ENCODE measurements around the gene LAMC2. TPM values are rescaled to one million over a fixed set of nuclear protein-coding genes. Genes with fewer than 3 reads are reported as not detected.

LAMC2 gene
- total RNA-seq, 1 donor from 2014 or later: not detected

DNA sequence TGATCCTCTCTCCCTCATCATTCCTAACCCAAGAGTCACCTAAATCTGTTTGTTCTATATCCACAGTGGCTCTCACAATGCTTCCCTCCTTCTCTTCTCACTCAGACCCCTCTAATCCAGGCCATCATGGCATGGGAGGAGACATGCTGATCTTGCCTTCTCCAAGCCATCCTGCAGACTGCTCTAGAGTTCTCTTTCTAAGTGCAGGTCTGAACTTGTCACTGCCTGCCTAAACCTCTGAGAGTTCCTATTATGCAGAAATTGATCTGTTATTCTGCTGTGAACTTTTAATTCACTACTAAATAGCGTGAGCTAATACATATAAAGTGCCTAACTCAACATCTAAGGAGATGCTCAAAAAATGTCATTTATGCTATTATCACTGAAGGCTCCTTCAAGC is 26.8 kb downstream of the LAMC2 start:
- Mint-ChIP-seq H3K36me3 (ENCODE audit: low read depth) (no peaks in the 10 kb centered on the region), H3K4me1 (no peaks in the 10 kb centered on the region), H3K27me3 (peaks cover 34% of the 10 kb centered on the region), H3K27ac (no peak overlapping the region), H3K4me3 (no peak overlapping the region), H3K9me3 (no peaks in the 10 kb centered on the region)
- ATAC-seq (ENCODE audit: low read depth) (no peak), DNase-seq (no peak)
- ChIA-PET CTCF (no interaction called here), POLR2A (no interaction called here)
- TF ChIP-seq, protein P1, sequence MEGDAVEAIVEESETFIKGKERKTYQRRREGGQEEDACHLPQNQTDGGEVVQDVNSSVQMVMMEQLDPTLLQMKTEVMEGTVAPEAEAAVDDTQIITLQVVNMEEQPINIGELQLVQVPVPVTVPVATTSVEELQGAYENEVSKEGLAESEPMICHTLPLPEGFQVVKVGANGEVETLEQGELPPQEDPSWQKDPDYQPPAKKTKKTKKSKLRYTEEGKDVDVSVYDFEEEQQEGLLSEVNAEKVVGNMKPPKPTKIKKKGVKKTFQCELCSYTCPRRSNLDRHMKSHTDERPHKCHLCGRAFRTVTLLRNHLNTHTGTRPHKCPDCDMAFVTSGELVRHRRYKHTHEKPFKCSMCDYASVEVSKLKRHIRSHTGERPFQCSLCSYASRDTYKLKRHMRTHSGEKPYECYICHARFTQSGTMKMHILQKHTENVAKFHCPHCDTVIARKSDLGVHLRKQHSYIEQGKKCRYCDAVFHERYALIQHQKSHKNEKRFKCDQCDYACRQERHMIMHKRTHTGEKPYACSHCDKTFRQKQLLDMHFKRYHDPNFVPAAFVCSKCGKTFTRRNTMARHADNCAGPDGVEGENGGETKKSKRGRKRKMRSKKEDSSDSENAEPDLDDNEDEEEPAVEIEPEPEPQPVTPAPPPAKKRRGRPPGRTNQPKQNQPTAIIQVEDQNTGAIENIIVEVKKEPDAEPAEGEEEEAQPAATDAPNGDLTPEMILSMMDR (IDR thresholded peaks at IDR 0.05): no peak
- intact Hi-C loops (cut with micrococcal nuclease): no loop called here

DNA sequence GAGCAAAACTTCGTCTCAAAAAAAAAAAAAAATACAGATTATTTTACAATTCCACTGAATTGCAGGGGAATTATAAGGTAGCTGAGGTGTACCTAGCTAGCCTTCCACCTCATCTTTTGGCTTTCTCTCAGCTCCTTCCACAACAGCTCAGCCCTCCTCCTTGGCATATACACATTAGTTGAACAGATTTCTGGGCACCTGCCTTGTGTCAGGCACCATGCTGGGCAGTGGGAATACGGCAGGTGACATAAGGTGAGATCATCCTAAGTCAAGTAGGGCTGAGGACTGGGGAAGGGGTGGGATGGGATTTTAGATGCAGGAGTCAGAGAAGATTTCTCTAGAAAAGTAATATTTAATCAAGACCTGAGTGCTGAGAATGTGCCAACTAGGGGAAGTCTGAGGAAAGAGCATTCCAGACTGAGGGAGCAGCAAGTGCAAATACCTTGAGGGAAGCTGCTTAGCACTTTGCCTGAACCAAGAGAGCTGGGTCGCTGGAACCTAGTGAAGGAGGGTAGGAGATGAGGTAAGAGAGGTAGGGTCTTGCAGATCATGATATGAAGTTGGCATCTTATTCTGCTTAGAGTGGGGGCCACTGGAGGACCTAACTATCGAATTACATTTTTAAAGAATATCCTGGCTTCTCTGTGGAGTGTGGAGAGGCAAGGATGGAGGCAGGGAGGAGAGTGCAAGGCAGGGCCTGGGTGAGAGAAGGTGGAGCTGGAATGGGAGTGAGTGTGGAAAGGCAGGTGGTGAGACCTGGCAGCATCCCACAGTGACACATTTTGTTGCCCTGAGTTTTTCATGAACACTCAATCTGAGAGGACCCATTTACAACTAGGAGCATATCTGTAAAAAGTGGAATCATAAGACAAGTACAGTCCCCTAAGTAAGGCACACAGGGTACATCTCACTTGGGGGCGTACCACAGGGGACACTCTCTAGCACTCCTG is 28.2 kb downstream of the LAMC2 start:
- no peak for ATAC-seq (ENCODE audit: low read depth)
- Mint-ChIP-seq H3K36me3 (ENCODE audit: low read depth) (no peaks in the 10 kb centered on the region), H3K27me3 (peaks cover 34% of the 10 kb centered on the region), H3K9me3 (no peaks in the 10 kb centered on the region), H3K27ac (no peak overlapping the region), H3K4me1 (no peaks in the 10 kb centered on the region), H3K4me3 (no peak overlapping the region)
- intact Hi-C loops (cut with micrococcal nuclease): no loop called here
- no peak for DNase-seq
- TF ChIP-seq, protein P1 (IDR thresholded peaks at IDR 0.05): no peak
- ChIA-PET CTCF (no interaction called here), POLR2A (no interaction called here)

DNA sequence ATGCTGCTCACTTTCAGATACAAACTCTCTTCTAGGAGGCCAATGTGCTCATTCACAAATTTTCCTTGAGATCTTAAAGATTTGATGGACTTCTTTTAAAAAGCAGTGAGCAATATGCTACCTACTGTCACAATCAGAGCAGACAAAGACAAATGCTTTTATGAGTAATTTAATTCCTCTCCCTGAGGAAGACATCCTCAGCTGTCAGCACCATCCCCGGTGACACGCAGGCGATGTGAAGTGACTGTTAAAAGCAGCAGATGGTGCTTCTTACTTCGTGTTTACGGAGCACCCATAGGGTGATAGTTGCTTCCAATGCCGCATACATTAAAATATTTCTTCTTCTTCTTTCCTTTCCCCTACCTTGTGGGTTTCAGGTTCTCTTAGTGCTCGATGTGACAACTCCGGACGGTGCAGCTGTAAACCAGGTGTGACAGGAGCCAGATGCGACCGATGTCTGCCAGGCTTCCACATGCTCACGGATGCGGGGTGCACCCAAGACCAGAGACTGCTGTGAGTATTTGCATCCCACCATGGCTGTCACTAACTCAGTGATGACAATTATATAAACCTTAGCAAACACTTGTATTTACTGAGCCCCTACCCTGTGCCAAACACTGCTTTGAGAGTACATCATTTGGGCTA is 29.1 kb downstream of the LAMC2 start:
- Mint-ChIP-seq H3K36me3 (ENCODE audit: low read depth) (no peaks in the 10 kb centered on the region), H3K9me3 (no peaks in the 10 kb centered on the region), H3K4me1 (no peaks in the 10 kb centered on the region), H3K4me3 (no peak overlapping the region), H3K27ac (no peak overlapping the region), H3K27me3 (peaks cover 30% of the 10 kb centered on the region)
- POLR2A ChIA-PET: no interaction called here
- CTCF ChIA-PET: no interaction called here
- intact Hi-C loops (cut with micrococcal nuclease): no loop called here
- DNase-seq: no peak
- TF ChIP-seq, protein P1 (IDR thresholded peaks at IDR 0.05): no peak
- no peak for ATAC-seq (ENCODE audit: low read depth)

DNA sequence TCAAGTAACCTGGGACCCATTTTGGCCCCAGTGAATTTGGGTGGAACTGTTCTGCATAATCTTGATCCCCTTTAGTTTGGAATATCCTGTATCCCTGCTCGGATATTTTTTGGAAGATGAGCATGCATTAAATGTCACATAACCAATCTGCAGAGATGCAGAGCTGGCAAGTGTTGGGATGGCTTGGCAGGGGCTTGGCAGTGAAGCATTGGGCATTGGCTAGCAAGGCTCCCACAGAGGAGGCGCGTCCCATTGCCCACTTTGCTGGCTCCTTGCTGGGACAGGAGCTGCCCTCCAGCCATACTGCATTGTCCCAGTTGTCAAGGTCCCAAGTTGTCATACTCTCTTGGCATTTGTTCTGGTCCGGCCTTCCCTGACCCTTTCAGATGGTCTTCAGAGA is 29.9 kb downstream of the LAMC2 start:
- H3K9me3 Mint-ChIP-seq: no peaks in the 10 kb centered on the region
- ChIA-PET CTCF (no interaction called here), POLR2A (no interaction called here)
- DNase-seq (no peak), ATAC-seq (ENCODE audit: low read depth) (no peak)
- no peak overlapping the region for H3K27ac Mint-ChIP-seq
- H3K36me3 Mint-ChIP-seq (ENCODE audit: low read depth): no peaks in the 10 kb centered on the region
- H3K4me1 Mint-ChIP-seq: no peaks in the 10 kb centered on the region
- TF ChIP-seq, protein P1 (IDR thresholded peaks at IDR 0.05): no peak
- no peak overlapping the region for H3K4me3 Mint-ChIP-seq
- intact Hi-C loops (cut with micrococcal nuclease): no loop called here
- peaks cover 25% of the 10 kb centered on the region for H3K27me3 Mint-ChIP-seq

DNA sequence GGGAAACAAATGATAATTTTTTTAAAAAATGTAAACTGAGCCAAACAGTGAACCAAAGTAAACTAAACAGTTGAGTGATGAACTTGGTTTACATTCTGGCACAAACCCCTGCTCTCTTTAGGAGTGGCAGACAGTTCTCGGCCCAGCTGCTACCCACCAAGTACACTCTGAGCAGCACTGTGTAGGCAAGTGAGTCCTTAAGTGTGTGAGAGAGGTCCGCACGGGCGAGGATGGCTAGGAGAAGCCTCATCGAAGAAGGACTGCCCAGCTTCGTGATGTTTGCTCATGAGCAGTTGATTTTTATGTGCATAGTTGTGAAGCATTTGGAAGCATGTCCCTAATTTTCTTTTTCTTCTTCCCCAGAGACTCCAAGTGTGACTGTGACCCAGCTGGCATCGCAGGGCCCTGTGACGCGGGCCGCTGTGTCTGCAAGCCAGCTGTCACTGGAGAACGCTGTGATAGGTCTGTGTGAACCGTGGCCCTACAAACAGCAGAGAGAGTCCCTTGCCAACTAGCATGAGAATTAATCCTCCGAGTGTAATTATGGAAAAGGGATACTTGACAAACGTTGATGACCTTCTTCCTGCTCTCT is 32.1 kb downstream of the LAMC2 start:
- intact Hi-C loops (cut with micrococcal nuclease): no loop called here
- TF ChIP-seq, protein P1 (IDR thresholded peaks at IDR 0.05): no peak
- no peak for DNase-seq
- peaks cover 24% of the 10 kb centered on the region for H3K27me3 Mint-ChIP-seq
- H3K4me1 Mint-ChIP-seq: no peaks in the 10 kb centered on the region
- no peaks in the 10 kb centered on the region for H3K9me3 Mint-ChIP-seq
- no peaks in the 10 kb centered on the region for H3K36me3 Mint-ChIP-seq (ENCODE audit: low read depth)
- no peak for ATAC-seq (ENCODE audit: low read depth)
- no peak overlapping the region for H3K27ac Mint-ChIP-seq
- ChIA-PET CTCF (no interaction called here), POLR2A (no interaction called here)
- no peak overlapping the region for H3K4me3 Mint-ChIP-seq

Data from activated B cell treated with CpG ODN at 0.5 μM for 24 hours (primary cell).